ENCODE measurements around the gene SACM1L. TPM values are rescaled to one million over a fixed set of nuclear protein-coding genes. Genes with fewer than 3 reads are reported as not detected.

Gene SACM1L
- 11.9 and 20.5 TPM in 2 replicates for total RNA-seq (2014; rRNA removed; shearing (Covaris generic))

GRCh38 chr3:45688882-45689786, at the start of gene SACM1L:
SACM1L (plus strand) TSS chr3:45689396; CDS start chr3:45689466, 70 bp downstream.
- peak; percentile 96 for DNase-seq (ENCODE audit: low read depth)

GRCh38 chr3:45640091-45640507, 49.1 kb upstream of the SACM1L start:
- DNase-seq (ENCODE audit: low read depth) = no peak

GRCh38 chr3:45640724-45641361, 48.4 kb upstream of the SACM1L start:
- peak; percentile 17 for DNase-seq (ENCODE audit: low read depth)

GRCh38 chr3:45641756-45642155, 47.4 kb upstream of the SACM1L start:
- DNase-seq (ENCODE audit: low read depth) = no peak

GRCh38 chr3:45642731-45643152, 46.5 kb upstream of the SACM1L start:
- peak; percentile 77 for DNase-seq (ENCODE audit: low read depth)

DNA sequence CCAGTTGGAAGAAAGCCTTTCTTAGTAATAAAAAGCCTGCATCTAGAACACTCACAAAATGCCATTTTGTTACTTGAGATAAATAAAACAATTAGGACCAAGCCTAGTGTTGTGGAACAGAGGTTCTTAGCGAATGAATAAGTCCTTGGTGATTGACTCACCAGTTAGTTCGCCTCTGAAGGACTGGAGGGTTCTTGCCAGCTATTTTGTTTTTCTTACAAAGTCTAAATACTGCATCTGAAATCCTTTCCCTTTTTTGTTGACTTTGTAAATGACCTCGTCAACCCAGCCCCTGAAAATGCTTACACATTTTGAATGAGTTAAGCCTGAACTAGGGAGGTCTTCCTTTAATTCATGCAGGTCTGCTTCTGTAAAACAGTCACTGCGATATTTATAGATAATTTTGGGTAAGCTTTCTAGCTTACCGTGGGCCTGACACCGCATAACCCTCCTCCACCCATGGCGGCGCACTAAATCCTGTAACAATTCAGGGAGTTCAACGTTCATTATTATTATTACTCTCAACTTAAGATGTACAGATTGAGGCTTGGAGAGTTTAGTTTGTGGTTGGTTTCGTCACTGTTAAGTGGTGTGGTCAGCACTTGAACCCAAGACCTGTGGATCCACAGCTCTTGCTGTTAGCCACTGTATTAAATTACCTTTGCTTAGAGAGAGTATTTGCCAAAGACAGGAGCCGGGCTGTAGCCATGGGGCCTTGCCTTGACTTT, 45.0 kb upstream of the SACM1L start:
- peak; percentile 78 for DNase-seq (ENCODE audit: low read depth)

DNA sequence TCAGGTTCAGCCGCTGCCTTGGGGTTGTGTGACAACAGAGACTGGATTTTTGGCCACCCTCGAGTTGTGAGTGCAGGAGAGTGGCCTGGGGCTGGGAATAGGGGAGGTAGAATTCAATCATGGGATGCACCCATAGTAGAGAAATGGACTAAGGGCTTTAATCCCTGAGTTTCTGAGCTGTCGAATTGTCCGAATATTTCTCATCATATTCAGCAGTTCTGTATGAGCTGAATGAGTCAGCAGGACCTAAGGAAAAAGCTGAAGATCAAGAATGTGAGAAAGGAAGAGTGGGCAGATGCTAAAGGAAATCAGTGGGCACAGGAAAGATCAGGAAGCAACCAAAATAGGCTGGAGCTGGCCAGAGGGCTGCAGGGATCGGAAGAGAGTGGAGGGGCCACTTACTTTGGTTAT, 44.4 kb upstream of the SACM1L start:
- peak; percentile 85 for DNase-seq (ENCODE audit: low read depth)

DNA sequence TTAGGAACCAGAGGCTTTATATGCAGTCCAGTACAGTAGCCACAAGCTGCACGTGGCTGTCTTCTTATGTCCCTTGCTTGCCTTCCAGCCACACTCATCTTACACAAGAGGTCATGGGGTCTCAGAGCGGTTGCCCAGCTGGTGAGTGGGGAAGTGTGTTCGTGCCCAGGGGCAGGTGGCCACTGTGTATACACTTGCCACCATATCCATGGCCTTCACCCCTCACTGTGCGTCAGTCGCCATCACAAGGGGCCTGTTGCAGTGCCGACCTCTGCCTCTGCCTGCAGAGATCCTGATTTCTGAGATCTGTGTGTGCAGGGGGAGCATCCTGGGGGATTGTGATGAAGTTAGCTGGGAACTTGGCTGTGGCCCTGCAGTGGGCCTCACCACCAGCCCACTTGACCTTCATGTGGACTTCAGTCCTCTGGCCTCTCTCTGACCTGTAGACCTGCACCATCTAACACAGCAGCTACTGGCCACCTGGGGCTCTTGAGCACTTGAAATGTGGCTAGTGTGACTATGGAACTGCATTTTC, 43.1 kb upstream of the SACM1L start:
- DNase-seq (ENCODE audit: low read depth) = peak; percentile 15

DNA sequence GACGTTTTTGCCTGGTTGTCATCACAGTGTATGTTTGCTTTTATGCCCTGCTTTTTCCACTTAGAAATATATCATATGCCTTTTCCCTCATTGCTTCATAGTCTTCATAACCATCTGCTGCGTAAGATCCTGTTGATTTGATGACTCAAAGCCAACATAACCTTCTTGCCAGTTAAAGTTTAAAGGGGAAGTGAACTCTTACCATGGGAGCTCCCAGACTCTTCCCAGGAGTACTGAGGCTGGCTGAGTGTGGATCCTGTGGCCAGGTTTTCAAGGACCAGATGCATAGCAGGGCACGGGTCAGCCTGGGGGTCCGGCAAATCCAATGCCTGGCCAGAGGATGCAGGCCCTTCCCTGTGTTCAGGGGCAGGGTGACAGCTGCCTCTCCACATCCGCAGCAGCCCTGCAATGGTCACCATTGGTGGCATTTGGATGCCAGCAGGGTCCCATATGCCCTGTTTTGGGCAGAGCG, 42.0 kb upstream of the SACM1L start:
- DNase-seq (ENCODE audit: low read depth) = peak; percentile 82

DNA sequence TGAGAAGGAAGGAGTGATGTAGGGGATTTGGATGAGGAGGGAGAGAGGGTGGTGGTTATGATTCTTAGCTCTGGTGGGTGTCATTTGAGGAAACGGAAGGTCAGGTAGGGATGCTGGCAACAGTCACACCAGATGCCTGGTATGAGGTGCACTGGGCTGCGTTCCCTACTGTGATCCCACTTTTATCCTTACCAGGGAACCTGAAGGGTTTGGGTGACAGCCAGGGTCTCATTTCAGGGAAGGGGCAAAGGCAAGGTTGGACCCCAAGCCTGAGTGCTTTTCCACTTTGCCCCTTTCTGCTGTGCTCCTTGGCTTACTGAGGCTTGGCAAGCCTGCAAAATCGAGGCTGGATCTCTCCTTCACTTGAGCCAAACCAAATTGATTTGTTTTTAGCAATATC, 36.0 kb upstream of the SACM1L start:
- no peak for DNase-seq (ENCODE audit: low read depth)

DNA sequence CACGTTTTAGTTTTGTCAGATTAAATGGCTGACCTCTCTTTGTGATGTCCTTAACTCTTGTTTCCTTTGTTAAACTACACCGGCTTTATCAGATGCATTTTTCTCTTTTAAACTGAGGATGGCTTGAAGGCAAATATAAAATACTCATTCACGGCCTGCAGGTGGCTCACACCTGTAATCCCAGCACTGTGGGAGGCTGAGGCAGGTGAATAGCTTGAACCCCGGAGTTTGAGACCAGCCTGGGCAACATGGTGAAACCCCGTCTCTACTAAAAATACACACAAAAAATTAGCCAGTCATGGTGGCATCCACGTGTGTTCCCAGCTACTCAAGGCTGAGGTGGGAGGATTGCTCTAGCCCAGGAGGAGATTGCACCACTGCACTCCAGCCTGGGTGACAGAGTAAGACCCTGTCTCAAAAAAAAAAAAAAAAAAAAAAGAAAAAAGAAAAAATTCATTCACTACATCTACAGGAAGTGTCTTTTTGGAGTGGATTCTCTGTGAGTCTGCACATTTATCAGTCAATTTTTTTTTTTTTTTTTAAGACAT, 34.7 kb upstream of the SACM1L start:
- no peak for DNase-seq (ENCODE audit: low read depth)

DNA sequence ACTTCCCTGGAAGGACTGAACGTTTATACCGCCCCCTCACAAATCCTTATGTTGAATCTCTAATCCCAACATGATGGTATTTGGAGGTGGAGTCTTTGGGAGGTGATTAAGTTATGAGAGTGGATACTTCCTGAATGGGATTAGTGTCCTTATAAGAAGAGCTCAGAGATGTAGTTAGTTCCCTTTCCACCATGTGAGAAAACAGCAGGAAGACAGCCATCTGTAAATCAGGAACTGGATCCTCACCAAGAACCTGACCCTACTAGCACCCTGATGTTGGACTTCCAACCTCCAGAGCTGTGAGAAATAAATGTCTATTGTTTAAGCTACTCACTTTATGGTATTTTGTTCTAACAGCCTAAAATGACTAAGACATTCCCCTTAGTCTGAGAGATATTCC, 33.3 kb upstream of the SACM1L start:
- DNase-seq (ENCODE audit: low read depth) = peak; percentile 13

DNA sequence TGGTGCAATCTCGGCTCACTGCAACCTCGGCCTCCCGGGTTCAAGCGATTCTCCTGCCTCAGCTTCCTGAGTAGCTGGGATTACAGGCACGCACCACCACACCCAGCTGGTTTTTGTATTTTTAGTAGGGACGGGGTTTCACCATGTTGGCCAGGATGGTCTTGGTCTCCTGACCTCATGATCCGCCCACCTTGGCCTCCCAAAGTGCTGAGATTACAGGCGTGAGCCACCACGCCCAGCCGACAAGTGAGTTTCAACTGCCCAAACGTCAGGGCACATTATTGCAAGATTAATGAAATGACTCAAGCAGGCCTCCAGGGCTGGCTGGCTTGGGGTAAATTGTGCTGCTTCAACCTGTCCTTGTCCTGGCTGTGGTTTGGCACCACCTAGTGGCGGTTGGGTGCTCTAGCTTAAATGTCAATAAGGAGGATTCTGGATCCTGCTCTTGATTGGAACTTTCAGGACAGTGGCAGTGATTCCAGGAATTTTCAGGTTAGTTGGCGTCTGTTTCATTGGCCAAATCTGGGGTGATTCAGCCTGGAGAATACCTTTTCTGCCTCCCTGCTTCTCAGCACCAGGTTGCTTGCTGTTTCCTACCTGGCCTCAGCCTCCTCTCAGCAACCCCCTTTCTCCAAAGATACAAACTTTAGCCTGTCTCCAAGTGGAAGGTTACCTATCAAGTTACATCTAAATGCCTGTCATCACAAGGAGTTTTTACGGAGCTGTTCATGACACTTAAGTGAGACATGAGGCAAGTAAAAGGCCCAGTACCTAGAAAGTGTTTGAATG, 32.4 kb upstream of the SACM1L start:
- peak; percentile 90 for DNase-seq (ENCODE audit: low read depth)

GRCh38 chr3:45657853-45658252, 31.3 kb upstream of the SACM1L start:
- no peak for DNase-seq (ENCODE audit: low read depth)

- DNase-seq (ENCODE audit: low read depth) = peak; percentile 68
Measured at GRCh38 chr3:45659661-45660566, 29.3 kb upstream of the SACM1L start.

DNA sequence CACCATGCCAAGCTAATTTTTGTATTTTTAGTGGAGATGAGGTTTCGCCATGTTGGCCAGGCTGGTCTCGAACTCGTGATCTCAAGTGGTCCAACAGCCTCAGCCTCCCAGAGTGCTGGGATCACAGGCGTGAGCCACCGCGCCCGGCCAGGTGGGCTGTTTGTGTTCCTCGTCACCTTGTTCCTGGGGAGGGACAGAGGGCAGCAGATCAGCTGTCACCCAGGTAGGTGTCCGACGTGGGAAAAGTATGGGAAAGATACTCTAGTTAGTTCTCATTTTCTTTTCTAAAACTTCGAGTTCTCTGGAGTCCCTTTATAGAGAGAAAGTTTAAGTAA, 28.7 kb upstream of the SACM1L start:
- DNase-seq (ENCODE audit: low read depth) = no peak

DNA sequence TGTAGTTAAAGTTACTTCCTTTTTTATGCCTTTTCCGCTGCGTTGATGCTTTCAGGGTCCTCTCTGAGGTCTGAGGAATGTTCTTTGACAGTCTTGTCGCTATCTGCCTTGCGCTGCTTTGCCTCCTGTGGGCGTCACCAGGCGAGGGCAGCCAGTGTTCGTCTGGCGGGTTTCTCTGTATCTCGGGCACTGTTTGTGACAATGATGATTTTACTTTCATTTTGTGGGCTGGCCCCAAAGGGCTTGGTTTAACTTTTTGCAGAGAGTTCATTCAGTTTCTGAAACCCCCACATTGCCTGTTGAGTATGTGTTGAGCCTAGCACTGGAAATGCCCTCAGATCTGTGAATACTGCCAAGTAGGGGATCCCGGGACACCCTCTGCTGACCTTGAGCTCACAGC, 24.6 kb upstream of the SACM1L start:
- no peak for DNase-seq (ENCODE audit: low read depth)

DNA sequence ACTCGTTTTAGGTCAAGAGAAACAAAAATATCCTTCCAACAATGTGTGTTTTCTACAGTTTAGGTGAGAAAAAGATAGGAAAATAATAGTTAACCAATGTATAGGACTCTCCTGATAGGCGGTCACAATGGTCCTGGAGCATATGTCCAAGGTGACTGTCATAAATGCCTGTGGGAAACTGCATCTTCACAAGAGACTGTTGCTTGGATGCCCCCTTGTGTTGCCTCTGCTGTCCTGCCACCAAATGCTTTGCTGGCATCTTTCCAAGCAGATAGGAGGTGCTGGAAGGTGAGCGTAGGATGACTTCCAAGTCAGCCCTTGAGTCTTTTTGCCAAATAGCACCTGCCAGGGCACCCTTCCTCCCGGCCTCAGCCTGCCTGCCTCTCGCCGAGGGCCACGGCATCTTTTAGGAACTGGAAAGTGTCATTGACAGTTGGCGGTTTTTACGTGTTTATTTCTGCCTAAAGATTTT, 24.1 kb upstream of the SACM1L start:
- DNase-seq (ENCODE audit: low read depth) = peak; percentile 46

DNA sequence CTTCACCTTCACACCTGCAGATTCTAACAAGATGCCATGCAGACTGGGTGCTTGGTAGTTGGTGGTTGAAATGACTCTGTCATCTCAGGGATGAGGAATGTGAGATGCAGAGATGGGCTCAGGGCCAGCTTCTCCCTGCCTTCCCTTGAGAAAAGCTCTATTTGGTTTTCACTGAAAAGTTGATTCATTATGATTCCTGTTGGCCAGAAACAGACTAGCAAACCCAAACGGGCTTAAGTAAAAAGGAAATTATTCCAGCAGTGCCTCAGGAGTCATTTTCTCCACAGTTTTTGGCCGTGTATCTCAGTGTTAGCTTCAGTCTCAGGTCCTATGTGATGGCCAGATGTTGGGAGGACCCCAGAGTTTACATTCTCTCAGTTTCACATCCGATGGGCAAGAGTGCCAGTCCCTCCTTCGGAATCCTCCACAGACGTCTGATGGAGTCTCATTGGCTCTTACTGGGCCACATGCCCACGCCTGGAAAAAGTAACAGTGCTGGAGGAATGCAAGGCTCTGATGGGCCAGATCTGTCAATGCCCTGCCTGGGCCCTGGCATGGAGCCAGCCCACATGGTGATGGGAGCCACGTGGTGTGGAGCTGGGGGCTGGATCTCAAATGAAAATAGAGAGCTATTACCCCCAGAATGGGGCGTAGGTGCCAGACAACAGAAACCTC, 22.3 kb upstream of the SACM1L start:
- DNase-seq (ENCODE audit: low read depth) = peak; percentile 80
